ES-I3 (cell line): ENCODE measurements around the gene CCNY.
A peak's percentile ranks its signal among the peaks of the same experiment; 100 is the strongest.
"Not testable (repeated sequence)": the region's sequence is repeated elsewhere in the genome, so short reads cannot be mapped to it uniquely, and the experiment has no call there.

Experiments used
- H3K36me3 ChIP-seq: 2 replicates; pipeline ENCODE4 v1.6.1; 2013; ENCODE audit warnings: mild to moderate bottlenecking, low read length, control low read depth, moderate library complexity; ENCODE audit not compliant: insufficient read depth
- H3K4me1 ChIP-seq: 2 replicates; pipeline ENCODE4 v1.6.1; 2013; ENCODE audit warnings: mild to moderate bottlenecking, control low read depth, low read length; ENCODE audit not compliant: insufficient read depth
- H3K9ac ChIP-seq: 2 replicates; pipeline ENCODE4 v1.6.1; 2013; ENCODE audit warnings: low read depth, mild to moderate bottlenecking, low read length, moderate library complexity
- H3K9me3 ChIP-seq: 2 replicates; pipeline ENCODE4 v1.6.1; 2013; ENCODE audit warnings: mild to moderate bottlenecking, low read length, moderate library complexity; ENCODE audit not compliant: control insufficient read depth, insufficient read depth

CCNY gene

DNA sequence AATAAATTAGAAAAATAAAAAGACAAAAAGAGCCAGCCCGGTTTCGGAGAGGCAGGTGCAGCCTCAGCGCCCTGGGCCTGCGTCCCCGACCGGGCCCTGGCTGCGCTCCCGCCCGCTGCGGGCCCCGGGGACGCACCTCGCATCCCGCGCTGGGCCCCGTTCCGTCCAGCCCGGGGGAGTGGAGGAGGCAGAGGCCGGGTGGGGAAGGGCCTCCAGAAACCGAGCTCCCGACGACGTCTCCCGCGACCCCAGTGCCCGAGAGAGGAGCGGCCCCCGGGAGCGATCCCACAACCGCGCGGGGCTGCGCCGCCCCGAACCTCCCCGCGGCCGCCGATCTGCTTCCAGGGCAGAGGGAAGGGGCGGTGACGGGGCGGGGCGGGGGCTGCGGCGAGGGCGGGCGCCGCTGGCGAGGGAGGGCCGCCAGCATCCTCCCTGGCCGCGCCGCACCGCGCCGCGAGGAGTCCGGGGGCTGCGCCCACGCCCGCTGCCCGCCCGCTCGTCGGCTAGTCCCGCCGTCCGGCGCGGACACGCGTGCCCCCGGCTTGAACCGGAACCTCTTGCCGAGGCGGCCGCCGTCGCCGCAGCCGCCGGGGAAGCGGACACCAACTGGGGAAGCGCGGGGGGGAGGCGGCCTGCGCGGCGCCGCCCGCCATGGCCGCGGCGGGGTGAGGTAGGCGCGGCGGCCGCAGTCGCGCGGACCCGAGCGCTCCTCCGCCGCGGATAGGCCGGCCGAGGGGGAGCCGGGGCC lies at the start of gene CCNY:
Gene CCNY (plus strand): TSS at position 426 of the 748 bp plus-strand sequence. CDS start 545 bp downstream, outside the sequence.
- no peaks in the 10 kb centered on the region for H3K9me3 ChIP-seq
- peaks cover 9% of the 10 kb centered on the region; the same call in 1 of the 2 replicates for H3K4me1 ChIP-seq
- H3K36me3 ChIP-seq = no peaks in the 10 kb centered on the region; the same call in 1 of the 2 replicates
- peak within 1 kb of the TSS; percentile 96 for H3K9ac ChIP-seq

DNA sequence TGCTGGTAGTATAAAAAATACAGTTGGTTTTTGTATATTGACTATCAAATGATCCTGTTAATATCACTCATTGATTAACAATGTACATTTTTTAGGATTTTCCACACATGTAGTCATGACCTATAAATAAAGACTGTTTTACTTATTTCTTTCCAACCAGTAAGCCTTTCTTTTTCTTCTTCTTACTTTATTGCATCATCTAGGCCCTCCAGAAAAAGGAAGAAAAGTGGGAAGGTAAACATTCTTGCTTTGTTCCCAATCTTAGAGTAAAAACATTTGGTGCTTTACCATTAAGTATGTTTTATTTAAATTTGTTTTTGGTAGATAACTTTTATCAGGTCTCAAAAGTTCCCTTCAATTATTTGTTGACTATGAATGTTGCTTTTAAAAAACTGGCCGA lies 47.1 kb upstream of the CCNY start:
- Histone ChIP-seq H3K9ac (no peak overlapping the region), H3K4me1 (no peaks in the 10 kb centered on the region), H3K9me3 (no peaks in the 10 kb centered on the region), H3K36me3 (no peaks in the 10 kb centered on the region)

DNA sequence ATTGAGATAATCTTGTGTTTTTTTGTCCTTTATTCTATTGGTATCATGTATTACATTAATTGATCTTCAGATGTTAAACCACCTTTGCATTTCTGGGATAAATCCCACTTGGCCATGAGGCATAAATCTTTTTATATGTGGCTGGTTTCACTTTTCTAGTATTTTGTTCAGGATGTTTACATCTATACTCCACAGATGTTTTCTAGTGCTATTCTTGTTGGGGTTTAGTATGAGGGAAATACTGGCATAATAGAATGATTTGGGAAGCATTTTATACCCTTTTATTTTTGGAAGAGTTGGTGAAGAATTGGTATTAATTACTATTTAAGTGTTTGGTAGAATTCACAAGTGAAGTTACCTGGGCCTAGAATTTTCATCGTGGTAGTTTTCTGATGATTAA lies 41.8 kb upstream of the CCNY start:
- H3K9ac ChIP-seq = no peak overlapping the region
- no peaks in the 10 kb centered on the region for H3K9me3 ChIP-seq
- no peaks in the 10 kb centered on the region for H3K4me1 ChIP-seq
- no peaks in the 10 kb centered on the region for H3K36me3 ChIP-seq

DNA sequence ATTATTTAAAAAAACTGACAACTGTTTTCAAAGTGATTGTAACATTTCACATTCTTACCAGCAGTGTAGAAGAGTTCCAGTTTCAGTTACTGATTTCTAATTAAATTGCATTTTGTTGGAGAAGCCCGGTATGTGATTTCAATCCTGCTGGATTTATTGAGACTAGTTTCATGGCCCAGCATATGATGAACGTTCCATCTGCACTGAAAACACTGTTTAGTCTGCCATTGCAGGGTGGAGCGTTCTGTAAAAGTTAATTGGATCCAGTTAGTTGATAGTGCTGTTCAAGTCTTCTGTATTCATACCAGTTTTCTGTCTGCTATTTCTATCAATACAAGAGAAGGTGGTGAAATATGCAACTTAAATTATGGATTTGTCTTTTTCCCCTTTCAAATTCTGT lies 37.3 kb upstream of the CCNY start:
- H3K4me1 ChIP-seq = no peaks in the 10 kb centered on the region
- H3K36me3 ChIP-seq = no peaks in the 10 kb centered on the region
- H3K9ac ChIP-seq = no peak overlapping the region
- H3K9me3 ChIP-seq = no peaks in the 10 kb centered on the region

- Histone ChIP-seq H3K9me3 (no peaks in the 10 kb centered on the region), H3K9ac (no peak overlapping the region), H3K4me1 (no peaks in the 10 kb centered on the region), H3K36me3 (no peaks in the 10 kb centered on the region)
Observed at GRCh38 chr10:35300063-35300699, 36.1 kb upstream of the CCNY start.

DNA sequence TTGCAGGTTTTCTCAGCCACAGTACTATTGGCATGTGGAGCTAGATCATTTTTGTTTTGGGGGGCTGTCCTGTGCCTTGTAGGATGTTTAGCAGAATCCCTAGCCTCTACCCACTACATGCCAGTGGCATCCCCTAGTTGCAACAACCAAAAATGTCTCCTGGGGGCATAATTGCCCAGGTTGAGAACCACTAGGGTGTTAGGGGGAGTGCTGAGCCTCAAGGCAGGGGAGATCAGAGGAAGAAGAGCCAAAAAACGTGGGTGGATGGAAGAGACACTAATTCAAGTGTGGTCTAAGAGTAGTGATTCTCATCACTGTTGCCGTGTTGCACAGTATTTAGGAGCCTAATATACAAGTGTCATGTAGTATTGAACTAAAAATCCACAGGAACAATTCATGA lies 31.7 kb upstream of the CCNY start:
- Histone ChIP-seq H3K4me1 (0 out of 2 replicates have a peak, but pooled peaks cover 7% of the 10 kb centered on the region), H3K9ac (no peak overlapping the region), H3K9me3 (no peaks in the 10 kb centered on the region), H3K36me3 (no peaks in the 10 kb centered on the region)

GRCh38 chr10:35306852-35307251 lies 29.5 kb upstream of the CCNY start:
- Histone ChIP-seq H3K4me1 (0 out of 2 replicates have a peak, but pooled peaks cover 7% of the 10 kb centered on the region), H3K9me3 (no peaks in the 10 kb centered on the region), H3K9ac (no peak overlapping the region), H3K36me3 (no peaks in the 10 kb centered on the region)

- H3K9me3 ChIP-seq = no peaks in the 10 kb centered on the region
- 0 out of 2 replicates have a peak, but pooled peaks cover 7% of the 10 kb centered on the region for H3K4me1 ChIP-seq
- H3K9ac ChIP-seq = no peak overlapping the region
- H3K36me3 ChIP-seq = no peaks in the 10 kb centered on the region
Observed at GRCh38 chr10:35307297-35307696, 29.0 kb upstream of the CCNY start.

DNA sequence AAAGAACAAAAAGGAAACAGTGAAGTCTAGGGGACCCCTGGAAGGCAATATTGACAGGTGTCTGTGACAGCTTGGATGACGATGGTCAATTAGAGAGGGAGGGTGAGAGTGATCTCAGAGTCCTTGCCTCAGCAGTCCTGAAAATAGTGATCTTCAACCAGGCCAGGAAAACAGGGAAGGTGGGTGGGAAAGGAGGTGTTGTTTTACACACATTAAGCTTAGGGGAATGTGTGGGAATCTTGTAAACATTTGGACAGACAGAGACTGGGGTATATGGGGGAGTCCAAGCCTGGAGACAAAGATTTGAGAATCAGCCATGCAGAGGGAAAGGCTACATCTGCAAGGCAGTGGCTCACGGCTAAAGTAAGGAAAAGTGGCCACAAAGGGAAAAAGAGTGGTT lies 27.5 kb upstream of the CCNY start:
- Histone ChIP-seq H3K36me3 (no peaks in the 10 kb centered on the region), H3K9me3 (no peaks in the 10 kb centered on the region), H3K9ac (no peak overlapping the region), H3K4me1 (0 out of 2 replicates have a peak, but pooled peaks cover 7% of the 10 kb centered on the region)

DNA sequence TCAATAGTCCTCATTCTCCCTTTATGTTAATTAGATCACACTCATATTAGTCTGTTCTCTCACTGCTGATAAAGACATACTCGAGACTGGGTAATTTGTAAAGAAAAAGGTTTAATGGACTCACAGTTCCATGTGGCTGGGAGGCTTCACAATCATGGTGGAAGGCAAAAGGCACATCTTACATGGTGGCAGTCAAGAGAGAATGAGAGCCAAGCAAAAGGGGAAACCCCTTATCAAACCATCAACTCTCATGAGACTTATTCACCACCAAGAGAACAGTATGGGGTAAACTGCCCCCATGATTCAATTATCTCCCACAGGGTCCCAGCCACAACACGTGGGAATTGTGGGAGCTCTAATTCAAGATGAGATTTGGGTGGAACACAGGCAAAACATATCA lies 22.2 kb upstream of the CCNY start:
- H3K9ac ChIP-seq, H3K4me1 ChIP-seq, H3K36me3 ChIP-seq, H3K9me3 ChIP-seq: not testable (repeated sequence)

GRCh38 chr10:35315235-35315634 lies 21.1 kb upstream of the CCNY start:
- not testable (repeated sequence) for H3K36me3 ChIP-seq, H3K9ac ChIP-seq, H3K9me3 ChIP-seq, H3K4me1 ChIP-seq

GRCh38 chr10:35316218-35316967 lies 19.9 kb upstream of the CCNY start:
- Histone ChIP-seq H3K4me1 (no peaks in the 10 kb centered on the region), H3K36me3 (no peaks in the 10 kb centered on the region), H3K9ac (no peak overlapping the region), H3K9me3 (no peaks in the 10 kb centered on the region)

GRCh38 chr10:35318551-35318950 lies 17.8 kb upstream of the CCNY start:
- H3K4me1 ChIP-seq = no peaks in the 10 kb centered on the region

GRCh38 chr10:35320341-35320740 lies 16.0 kb upstream of the CCNY start:
- Histone ChIP-seq H3K9ac (no peak overlapping the region), H3K4me1 (no peaks in the 10 kb centered on the region; the same call in 1 of the 2 replicates), H3K36me3 (no peaks in the 10 kb centered on the region), H3K9me3 (no peaks in the 10 kb centered on the region)

More at GRCh38 chr10:35318551-35318950, 17.8 kb upstream of the CCNY start:
- Histone ChIP-seq H3K9me3 (no peaks in the 10 kb centered on the region), H3K9ac (no peak overlapping the region), H3K36me3 (no peaks in the 10 kb centered on the region)
